ENCODE measurements around the gene KLHL6.
"Not testable (repeated sequence)": the region's sequence is repeated elsewhere in the genome, so short reads cannot be mapped to it uniquely, and the experiment has no call there.

KLHL6 gene

DNA sequence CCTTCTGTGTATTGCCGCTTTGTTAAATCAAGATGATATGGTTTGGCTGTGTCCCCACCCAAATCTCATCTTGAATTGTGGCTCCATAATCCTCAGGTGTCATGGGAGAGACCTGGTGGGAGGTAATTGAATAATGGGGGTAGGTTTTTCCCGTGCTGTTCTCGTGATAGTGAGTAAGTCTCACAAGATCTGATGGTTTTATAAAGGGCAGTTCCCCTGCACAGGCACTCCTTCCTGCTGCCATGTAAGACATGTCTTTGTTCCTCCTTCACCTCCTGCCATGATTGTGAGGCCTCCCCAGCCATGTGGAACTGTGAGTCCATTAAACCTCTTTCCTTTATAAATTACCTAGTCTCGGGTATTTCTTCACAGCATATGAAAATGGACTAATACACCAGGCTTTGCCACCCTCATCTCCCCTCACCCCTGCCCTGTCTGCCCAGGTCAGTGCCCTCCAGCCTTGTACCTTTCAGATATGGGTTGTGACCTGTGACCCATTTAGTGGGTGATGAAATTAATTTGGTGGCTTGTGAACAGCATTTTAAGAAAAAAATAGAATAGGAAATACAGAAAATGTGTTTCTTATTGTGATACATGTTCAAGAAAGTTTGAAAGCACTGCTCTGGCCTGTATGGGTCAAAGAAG is 71.0 kb downstream of the KLHL6 start:
- no peak for DNase-seq

- no peak for DNase-seq
These were observed 73.9 kb downstream of the KLHL6 start for GRCh38 chr3:183481582-183481981.

DNA sequence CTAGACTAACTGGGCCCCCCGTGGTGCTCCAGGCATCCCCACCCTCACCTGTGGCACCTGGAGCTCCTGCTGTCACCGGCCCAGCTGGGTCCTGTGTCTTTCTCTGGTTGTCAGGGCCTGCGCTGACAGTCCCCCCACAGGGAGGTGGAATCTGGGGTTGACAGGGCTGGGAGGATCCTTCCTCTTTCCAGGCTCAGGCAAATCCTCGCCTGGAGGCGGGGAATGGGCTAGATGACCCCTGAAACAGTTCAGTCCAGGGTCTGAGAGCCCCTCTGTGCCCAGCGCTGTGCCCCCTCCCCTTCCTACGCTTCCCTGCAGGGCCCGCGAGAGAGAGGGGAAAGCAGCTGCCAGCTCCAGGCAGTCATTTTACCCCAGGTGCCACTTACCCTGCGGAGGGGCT is 77.0 kb downstream of the KLHL6 start:
- no peak for DNase-seq

DNA sequence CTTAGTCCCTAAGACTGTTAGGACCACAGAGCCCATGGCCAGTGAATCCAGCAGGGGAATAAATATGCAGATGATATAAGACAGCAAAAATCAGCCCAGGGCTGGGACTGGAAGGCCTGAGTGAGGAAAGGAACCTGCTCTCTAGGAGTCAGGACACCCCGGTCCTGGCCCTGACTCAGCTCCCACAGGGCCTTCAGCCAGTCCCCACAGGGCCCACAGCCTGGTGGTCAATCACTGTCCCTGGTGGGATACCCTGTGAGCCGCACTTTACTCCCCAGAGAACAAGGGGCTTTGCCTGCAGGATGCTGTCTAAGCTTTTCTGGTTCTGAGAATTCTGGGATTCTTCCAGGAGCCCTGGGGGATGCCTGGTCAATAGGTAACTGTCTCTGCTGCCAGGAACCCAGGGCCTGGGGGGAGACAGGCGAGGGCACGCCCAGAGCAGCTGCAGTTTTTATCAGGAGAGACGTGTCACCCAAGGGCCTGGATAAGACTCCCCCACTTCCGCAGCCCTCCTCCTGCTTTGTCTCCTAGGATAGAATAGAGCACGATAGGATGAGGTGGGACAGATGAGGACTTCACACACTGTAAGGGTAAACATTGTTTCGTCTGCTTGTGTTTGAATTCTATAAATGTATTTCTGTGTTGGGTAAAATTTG is 77.6 kb downstream of the KLHL6 start:
- no peak for DNase-seq

GRCh38 chr3:183475764-183476162 is 79.7 kb downstream of the KLHL6 start:
- not testable (repeated sequence) for DNase-seq

DNA sequence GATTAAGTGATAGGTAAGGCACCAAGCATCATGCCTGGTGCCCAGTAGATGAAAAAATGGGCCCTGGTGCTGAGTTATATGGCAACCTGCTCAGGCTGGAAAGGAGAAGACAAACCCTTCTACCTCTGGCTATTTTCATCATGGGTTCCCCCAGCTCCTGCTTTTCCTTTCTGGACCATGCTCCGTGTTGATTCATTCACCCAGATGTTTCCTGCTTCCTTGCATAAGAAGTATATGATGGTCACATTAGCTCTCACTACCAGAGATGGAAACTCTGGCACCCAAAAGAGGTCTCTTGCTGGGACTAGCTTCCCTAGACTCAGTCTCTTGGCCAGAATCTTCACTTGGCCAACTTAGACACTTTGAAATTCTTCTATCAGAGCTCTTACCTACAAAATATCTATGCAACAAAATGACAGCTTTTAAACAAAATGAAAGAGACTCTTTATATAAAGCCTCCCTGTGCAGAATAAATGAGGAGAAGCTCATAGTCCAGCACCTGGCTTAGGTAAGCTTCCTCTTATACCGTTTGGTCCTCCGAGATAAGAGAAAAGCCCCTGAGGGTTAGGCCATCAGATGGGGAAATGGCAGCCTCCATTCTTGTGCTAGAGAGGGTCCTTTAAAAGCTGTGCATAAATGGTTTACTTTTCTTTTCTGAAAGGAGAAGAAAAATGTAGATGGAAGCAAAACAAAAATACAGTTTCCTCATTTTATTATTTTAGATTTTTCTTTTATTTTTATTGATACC is 80.3 kb downstream of the KLHL6 start:
- DNase-seq = no peak

- DNase-seq = no peak
These were observed 81.5 kb downstream of the KLHL6 start for GRCh38 chr3:183473969-183474368.

DNA sequence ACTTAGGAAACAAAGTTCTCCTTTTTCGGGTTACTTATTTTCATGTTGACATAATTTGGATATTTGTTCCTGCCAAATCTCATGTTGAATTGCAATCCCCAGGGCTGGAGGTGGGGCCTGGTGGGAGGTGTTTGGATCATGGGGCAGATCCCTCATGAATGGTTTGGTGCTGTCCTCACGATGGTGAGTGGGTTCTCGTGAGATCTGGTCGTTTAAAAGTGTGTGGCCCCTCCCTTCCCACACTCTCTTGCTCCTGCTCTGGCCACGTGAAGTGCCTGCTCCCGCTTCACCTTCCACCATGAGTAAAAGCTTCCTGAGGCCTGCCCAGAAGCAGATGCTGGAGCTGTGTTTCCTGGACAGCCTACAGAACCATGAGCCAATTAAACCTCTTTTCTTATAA is 83.4 kb downstream of the KLHL6 start:
- no peak for DNase-seq

GRCh38 chr3:183468424-183468823 is 87.1 kb downstream of the KLHL6 start:
- DNase-seq = no peak

DNA sequence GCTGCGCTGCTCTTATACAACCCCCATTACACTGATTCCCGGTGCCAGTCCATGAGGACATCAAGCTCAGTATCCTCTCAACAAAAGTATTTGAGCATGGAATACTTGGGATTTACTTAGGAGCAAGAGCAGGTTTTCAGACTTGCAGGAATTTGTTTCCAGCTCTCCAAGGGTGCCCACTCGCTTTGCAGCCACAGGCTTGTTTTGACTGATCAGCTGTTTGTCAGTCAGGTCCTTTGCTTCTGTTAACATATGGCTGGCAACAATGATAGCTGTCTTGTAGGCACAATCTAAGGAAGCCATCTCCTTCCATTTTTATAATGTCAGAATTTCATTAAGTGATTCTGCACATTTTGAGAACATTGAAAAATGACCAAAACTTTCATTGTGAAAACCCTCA is 88.9 kb downstream of the KLHL6 start:
- DNase-seq = no peak

- not testable (repeated sequence) for DNase-seq
These were observed 89.8 kb downstream of the KLHL6 start for GRCh38 chr3:183465710-183466109.

DNA sequence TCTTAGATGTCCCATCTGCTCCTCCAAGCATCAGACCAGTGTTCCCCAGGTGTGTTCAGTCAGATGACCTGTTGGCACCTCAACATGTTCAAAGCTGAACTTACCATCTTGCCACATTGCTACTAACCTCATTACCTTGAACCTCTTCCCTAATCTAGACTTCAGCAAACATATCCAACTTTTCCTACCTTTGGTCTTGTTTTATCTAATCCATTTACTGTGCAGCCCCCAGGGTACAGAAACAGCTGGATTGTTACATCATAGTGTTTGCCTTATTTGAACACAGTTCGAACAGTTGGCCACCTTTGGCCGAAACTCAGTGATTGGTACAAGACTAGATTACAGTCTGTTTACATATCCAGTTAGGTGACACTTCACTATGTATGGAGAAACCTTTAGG is 91.0 kb downstream of the KLHL6 start:
- no peak for DNase-seq

- DNase-seq = no peak
These were observed 95.1 kb downstream of the KLHL6 start for GRCh38 chr3:183460081-183461055.

GRCh38 chr3:183455089-183455488 is 100.4 kb downstream of the KLHL6 start:
- no peak for DNase-seq

DNA sequence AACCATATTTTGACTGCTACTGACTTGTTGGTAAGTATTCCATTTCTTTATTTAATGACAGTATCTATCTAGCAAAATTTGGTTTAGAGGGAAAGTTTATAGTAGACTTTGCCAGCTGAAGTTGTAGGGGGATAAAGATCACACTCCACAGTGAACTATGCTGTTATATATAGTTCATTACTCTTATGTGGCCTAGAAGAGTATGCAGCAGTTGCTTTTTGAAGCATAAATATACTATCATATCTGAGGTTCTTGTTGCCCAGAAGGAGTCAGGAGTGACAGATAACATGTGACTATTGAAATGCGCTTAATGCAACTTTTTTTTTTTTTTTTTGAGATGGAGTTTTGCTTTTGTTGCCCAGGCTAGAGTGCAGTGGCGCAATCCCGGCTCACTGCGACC is 101.4 kb downstream of the KLHL6 start:
- DNase-seq = no peak

- DNase-seq = no peak
These were observed 105.7 kb downstream of the KLHL6 start for GRCh38 chr3:183449791-183450190.

DNA sequence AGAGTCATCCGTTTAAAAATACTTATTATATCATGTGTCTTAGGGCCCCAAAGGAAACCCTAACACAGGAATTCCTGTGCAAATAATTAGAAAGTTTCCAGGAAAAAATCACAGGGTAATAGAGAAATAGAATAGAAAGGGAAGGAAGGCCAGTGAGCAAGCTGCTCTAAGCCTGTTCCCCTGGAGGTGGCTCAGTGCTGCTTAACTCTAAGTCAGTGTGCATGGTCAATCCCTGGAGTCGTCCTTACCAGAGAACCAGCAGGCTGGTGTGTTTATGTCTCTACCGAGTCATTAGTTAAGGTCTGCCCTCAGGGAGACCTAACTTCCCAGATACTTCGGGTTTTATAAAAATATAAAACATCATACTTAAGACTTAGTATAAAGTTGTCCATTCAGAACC is 106.1 kb downstream of the KLHL6 start:
- DNase-seq = no peak

DNA sequence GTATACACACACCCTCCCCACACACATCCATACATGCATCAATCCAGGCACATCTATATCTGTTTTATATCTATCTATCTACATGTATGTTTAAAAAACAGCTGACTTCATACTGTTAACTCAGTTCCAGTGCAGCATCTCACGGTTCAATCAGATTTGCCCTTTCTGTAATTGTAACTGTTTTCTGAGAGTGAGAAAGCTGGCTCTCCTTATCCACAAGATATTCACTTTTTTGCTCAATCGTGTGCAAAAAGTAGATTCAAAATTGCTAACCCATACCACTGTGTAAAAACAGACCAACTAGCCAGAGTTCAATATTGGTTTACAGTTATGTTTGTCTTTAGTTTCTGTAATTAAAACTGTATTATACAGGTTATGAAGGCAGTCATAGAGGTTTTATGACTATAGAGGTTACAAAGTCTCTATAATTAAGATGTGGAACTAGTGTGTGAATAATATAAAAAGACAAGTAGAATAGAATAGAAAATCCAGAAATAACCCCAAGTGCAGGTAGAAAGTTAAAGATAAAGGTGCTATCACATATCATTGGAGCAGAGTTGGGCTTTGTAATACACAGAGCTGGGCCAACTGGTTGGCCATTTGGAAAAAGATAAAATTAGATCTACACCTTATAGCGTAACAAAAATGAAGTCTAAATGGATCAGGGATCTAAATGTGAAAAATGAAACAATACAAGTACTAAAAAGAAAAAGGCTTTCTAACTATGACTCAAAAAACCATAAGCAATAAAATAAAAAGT is 107.0 kb downstream of the KLHL6 start:
- DNase-seq = no peak

- DNase-seq = peak; percentile 65
These were observed 108.1 kb downstream of the KLHL6 start for GRCh38 chr3:183447206-183448001.

DNA sequence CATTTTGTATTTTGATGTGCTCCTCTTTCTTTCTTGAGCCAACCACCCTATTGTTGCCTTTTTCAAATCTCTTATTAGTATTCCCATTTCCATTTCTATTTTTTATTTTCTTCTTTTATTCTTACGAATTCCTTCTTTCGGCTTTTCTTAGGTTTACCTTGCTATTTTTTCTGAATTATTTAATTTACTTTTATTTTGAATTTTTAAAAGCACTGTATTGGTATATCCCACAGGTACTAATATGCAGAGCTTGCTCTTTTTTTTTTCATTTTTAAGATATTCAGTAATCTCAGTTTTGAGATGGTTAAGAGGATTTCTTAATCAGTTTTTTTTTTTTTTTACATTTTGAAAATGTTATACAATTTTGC is 108.7 kb downstream of the KLHL6 start:
- no peak for DNase-seq

DNA sequence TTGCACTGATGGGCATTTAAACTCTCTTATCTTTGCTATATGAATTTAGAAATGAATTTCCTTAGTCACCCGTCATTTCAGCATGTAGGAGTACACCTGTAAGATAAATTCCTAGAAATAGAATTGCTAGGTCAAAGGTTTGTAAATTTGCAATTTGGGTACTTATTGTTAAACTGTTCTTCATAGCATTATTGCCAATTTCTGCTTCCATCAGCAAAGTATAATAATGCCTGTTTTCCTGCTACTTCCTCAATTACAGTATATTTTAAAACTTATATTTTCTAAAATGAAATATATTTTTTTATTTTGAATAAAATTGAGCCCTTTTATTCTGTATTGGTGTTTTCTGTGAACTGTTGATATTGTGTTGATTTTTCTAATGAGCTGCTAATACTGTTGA is 110.8 kb downstream of the KLHL6 start:
- no peak for DNase-seq
